ENCODE results near the gene MED17. TPM values are rescaled to one million over a fixed set of nuclear protein-coding genes. Genes with fewer than 3 reads are reported as not detected.

MED17 gene
- total RNA-seq, 2 experiments from 2014 or later, result 23.0 to 33.3 TPM

GRCh38 chr11:93820847-93821246, 36.8 kb downstream of the MED17 start:
- intact Hi-C loops (cut with micrococcal nuclease; ENCODE audit: unreplicated experiment), result no loop called here
- H3K79me2 ChIP-seq (ENCODE audit: insufficient read depth, low read depth, low read length), result no peaks in the 10 kb centered on the region
- no peak overlapping the region for H3K4me3 ChIP-seq (ENCODE audit: low read depth, low read length, poor library complexity, severe bottlenecking)
- H3K27ac ChIP-seq (ENCODE audit: low read depth, low read length, poor library complexity, severe bottlenecking), result no peak overlapping the region
- no peaks in the 10 kb centered on the region for H3K4me1 ChIP-seq (ENCODE audit: insufficient read depth, low read length, poor library complexity, severe bottlenecking)
- H3K9me2 ChIP-seq (ENCODE audit: insufficient read depth, low read length), result no peaks in the 10 kb centered on the region
- peaks cover 4% of the 10 kb centered on the region for H3K36me3 ChIP-seq (ENCODE audit: insufficient read depth, low read length)
- no peak for TF ChIP-seq CTCF (conservative IDR thresholded peaks at IDR 0.05; ENCODE audit: low read length)
- TF ChIP-seq EZH2phosphoT487 (IDR thresholded peaks at IDR 0.05; ENCODE audit: borderline replicate concordance, low read depth, low read length), result no peak
- ChIA-PET CTCF (ENCODE audit: unreplicated experiment) (no interaction called here), POLR2A (no interaction called here)
- no peaks in the 10 kb centered on the region for H4K20me1 ChIP-seq (ENCODE audit: insufficient read depth, low read length)
- no peak overlapping the region for H3K4me2 ChIP-seq (ENCODE audit: low read length)
- H3K9me3 ChIP-seq (ENCODE audit: low read length), result no peaks in the 10 kb centered on the region
- no peak overlapping the region for H2AFZ ChIP-seq (ENCODE audit: low read length)
- BruUV-seq (replicated peaks), result no TSS peak
- no peak for DNase-seq (ENCODE audit: low spot score)

GRCh38 chr11:93821617-93822016, 37.5 kb downstream of the MED17 start:
- CTCF ChIA-PET (ENCODE audit: unreplicated experiment), result no interaction called here
- DNase-seq (ENCODE audit: low spot score), result no peak
- Histone ChIP-seq H3K27ac (ENCODE audit: low read depth, low read length, poor library complexity, severe bottlenecking) (no peak overlapping the region), H3K36me3 (ENCODE audit: insufficient read depth, low read length) (no peaks in the 10 kb centered on the region), H2AFZ (ENCODE audit: low read length) (no peak overlapping the region), H3K4me1 (ENCODE audit: insufficient read depth, low read length, poor library complexity, severe bottlenecking) (no peaks in the 10 kb centered on the region), H3K4me3 (ENCODE audit: low read depth, low read length, poor library complexity, severe bottlenecking) (no peak overlapping the region), H3K79me2 (ENCODE audit: insufficient read depth, low read depth, low read length) (no peaks in the 10 kb centered on the region), H3K4me2 (ENCODE audit: low read length) (no peak overlapping the region), H3K9me3 (ENCODE audit: low read length) (no peaks in the 10 kb centered on the region), H4K20me1 (ENCODE audit: insufficient read depth, low read length) (no peaks in the 10 kb centered on the region), H3K9me2 (ENCODE audit: insufficient read depth, low read length) (no peaks in the 10 kb centered on the region)
- no TSS peak for BruUV-seq (replicated peaks)
- POLR2A ChIA-PET, result no interaction called here
- intact Hi-C loops (cut with micrococcal nuclease; ENCODE audit: unreplicated experiment), result no loop called here
- no peak for TF ChIP-seq EZH2phosphoT487 (IDR thresholded peaks at IDR 0.05; ENCODE audit: borderline replicate concordance, low read depth, low read length)
- no peak for TF ChIP-seq CTCF (conservative IDR thresholded peaks at IDR 0.05; ENCODE audit: low read length)

GRCh38 chr11:93822359-93822758, 38.3 kb downstream of the MED17 start:
- Histone ChIP-seq H3K4me2 (ENCODE audit: low read length) (no peak overlapping the region), H3K9me2 (ENCODE audit: insufficient read depth, low read length) (no peaks in the 10 kb centered on the region), H3K9me3 (ENCODE audit: low read length) (no peaks in the 10 kb centered on the region), H3K79me2 (ENCODE audit: insufficient read depth, low read depth, low read length) (no peaks in the 10 kb centered on the region), H3K4me3 (ENCODE audit: low read depth, low read length, poor library complexity, severe bottlenecking) (no peak overlapping the region), H2AFZ (ENCODE audit: low read length) (no peak overlapping the region), H3K36me3 (ENCODE audit: insufficient read depth, low read length) (no peaks in the 10 kb centered on the region), H3K4me1 (ENCODE audit: insufficient read depth, low read length, poor library complexity, severe bottlenecking) (no peaks in the 10 kb centered on the region), H3K27ac (ENCODE audit: low read depth, low read length, poor library complexity, severe bottlenecking) (no peak overlapping the region), H4K20me1 (ENCODE audit: insufficient read depth, low read length) (no peaks in the 10 kb centered on the region)
- intact Hi-C loops (cut with micrococcal nuclease; ENCODE audit: unreplicated experiment), result no loop called here
- CTCF ChIA-PET (ENCODE audit: unreplicated experiment), result no interaction called here
- POLR2A ChIA-PET, result interaction anchor here (0.6 kb wide), 1 partner anchor 22 kb away, joined by 5 read pairs; no protein-coding TSS in a partner anchor
- BruUV-seq (replicated peaks), result no TSS peak
- no peak for TF ChIP-seq CTCF (conservative IDR thresholded peaks at IDR 0.05; ENCODE audit: low read length)
- TF ChIP-seq EZH2phosphoT487 (IDR thresholded peaks at IDR 0.05; ENCODE audit: borderline replicate concordance, low read depth, low read length), result no peak
- no peak for DNase-seq (ENCODE audit: low spot score)
